SK-N-SH (cell line): Measurements from ENCODE around the gene PDE4D. TPM values are rescaled to one million over a fixed set of nuclear protein-coding genes. Genes with fewer than 3 reads are reported as not detected.

Experiments
- CTCF ChIA-PET: fragments of 300-600, 350-600 bp; formaldehyde crosslinking; extraction: SDS; loops from one replicate; lab custom pipeline; 2021; lab: Yijun Ruan, JAX
- POLR2A ChIA-PET: fragments of 350-600 bp; sonication (Branson Sonifier 250); formaldehyde crosslinking; extraction: SDS; loops from one replicate; lab custom pipeline; 2020; ENCODE audit warnings: antibody characterized with exemption, inconsistent platforms; lab: Yijun Ruan, JAX
- DNase-seq: peaks from one replicate; pipeline ENCODE4 v3.0.0; 2012
- H2AFZ ChIP-seq: fragments of 200-600 bp; sonication (generic); 2 replicates; pipeline ENCODE4 v1.8.1; 2016; ENCODE audit warnings: antibody characterized with exemption, mild to moderate bottlenecking, low read depth
- H3F3A ChIP-seq: fragments of 200-600 bp; sonication (generic); replicated peaks from 2 replicates; pipeline ENCODE3; 2016; ENCODE audit warnings: antibody characterized with exemption, mild to moderate bottlenecking; ENCODE audit not compliant: insufficient read depth
- H3K27ac ChIP-seq, 2 experiments: fragments of 200-500 bp in 1 of 2; fragments of 200-600 bp in 1 of 2; sonication (Bioruptor generic) in 1 of 2; sonication (generic), shearing (Covaris generic) in 1 of 2; 2 replicates each; pipeline versions ENCODE4 v1.5.1 to v1.6.1; 2014 to 2016; ENCODE audit warnings: low read depth in 2 of 2, inconsistent platforms in 1 of 2, low read length in 1 of 2, mild to moderate bottlenecking in 1 of 2, mixed read lengths in 1 of 2
- H3K27me3 ChIP-seq: fragments of 200-600 bp; sonication (generic), shearing (Covaris generic); 2 replicates; pipeline ENCODE4 v1.6.1; 2016; ENCODE audit warnings: mixed run types; ENCODE audit not compliant: insufficient read depth
- H3K36me3 ChIP-seq, 2 experiments: fragments of 200-500 bp in 1 of 2; fragments of 200-600 bp in 1 of 2; sonication (Bioruptor generic) in 1 of 2; sonication (generic) in 1 of 2; replicated peaks in 1 of 2; 2 replicates each; pipeline versions ENCODE3 to v1.5.1; 2014 to 2016; ENCODE audit warnings: low read length in 1 of 2, mild to moderate bottlenecking in 1 of 2; ENCODE audit not compliant: insufficient read depth in 2 of 2, control insufficient read depth in 1 of 2
- H3K4me1 ChIP-seq, 2 experiments: fragments of 200-500 bp in 1 of 2; fragments of 200-600 bp in 1 of 2; sonication (Bioruptor generic) in 1 of 2; sonication (generic), shearing (Covaris generic) in 1 of 2; 2 replicates each; pipeline versions ENCODE4 v1.5.1 to v1.6.1; 2014 to 2016; ENCODE audit warnings: low read depth in 1 of 2, low read length in 1 of 2, mixed run types in 1 of 2; ENCODE audit not compliant: insufficient read depth in 2 of 2, control insufficient read depth in 1 of 2
- H3K4me2 ChIP-seq: fragments of 200-600 bp; sonication (generic), shearing (Covaris generic); 2 replicates; pipeline ENCODE4 v1.6.1; 2017; ENCODE audit warnings: mixed run types
- H3K4me3 ChIP-seq, 2 experiments: fragments of 200-500 bp in 1 of 2; fragments of 200-600 bp in 1 of 2; sonication (Bioruptor generic) in 1 of 2; sonication (generic), shearing (Covaris generic) in 1 of 2; 2 replicates each; pipeline versions ENCODE4 v1.5.1 to v1.8.1; 2014 to 2016; ENCODE audit warnings: low read depth in 2 of 2, inconsistent platforms in 1 of 2, low read length in 1 of 2, mild to moderate bottlenecking in 1 of 2, mixed read lengths in 1 of 2, moderate library complexity in 1 of 2
- H3K79me2 ChIP-seq: fragments of 200-600 bp; sonication (generic); 2 replicates; pipeline ENCODE4 v1.8.1; 2017; ENCODE audit warnings: mild to moderate bottlenecking; ENCODE audit not compliant: insufficient read depth
- H3K9ac ChIP-seq: fragments of 200-600 bp; sonication (generic); 2 replicates; pipeline ENCODE4 v1.6.1; 2017; ENCODE audit warnings: mixed run types
- H3K9me2 ChIP-seq: fragments of 200-600 bp; sonication (generic); 2 replicates; pipeline ENCODE4 v1.6.1; 2017; ENCODE audit warnings: mixed run types
- H3K9me3 ChIP-seq: fragments of 200-600 bp; sonication (generic); 2 replicates; pipeline ENCODE4 v1.6.1; 2017; ENCODE audit warnings: mixed run types, mild to moderate bottlenecking, moderate library complexity
- H4K20me1 ChIP-seq: fragments of 200-600 bp; sonication (generic); 2 replicates; pipeline ENCODE4 v1.6.1; 2017; ENCODE audit warnings: mild to moderate bottlenecking, mixed run types; ENCODE audit not compliant: insufficient read depth
- FOSL2 ChIP-seq: IDR thresholded peaks from 2 replicates; pipeline ENCODE4 v1.4.0; 2012; ENCODE audit warnings: low read depth, mild to moderate bottlenecking, moderate library complexity, borderline replicate concordance
- FOXJ3 ChIP-seq: sonication (generic); formaldehyde crosslinking; IDR thresholded peaks from 2 replicates; pipeline ENCODE4 v1.5.1; 2020; ENCODE audit warnings: mild to moderate bottlenecking, missing genetic modification reagents
- FOXM1 ChIP-seq: IDR thresholded peaks from 2 replicates; pipeline ENCODE4 v1.4.0; 2012; ENCODE audit warnings: low read depth, mild to moderate bottlenecking
- GABPA ChIP-seq: IDR thresholded peaks from 2 replicates; pipeline ENCODE4 v1.4.0; 2012; ENCODE audit warnings: low read depth, mild to moderate bottlenecking
- GATA2 ChIP-seq: sonication (generic); formaldehyde crosslinking; IDR thresholded peaks from 2 replicates; pipeline ENCODE4 v1.5.0; 2020; ENCODE audit warnings: mild to moderate bottlenecking, missing genetic modification reagents
- IRF3 ChIP-seq: fragments of 150-350 bp; IDR thresholded peaks from 2 replicates; pipeline ENCODE4 v1.6.1; 2016; ENCODE audit warnings: mild to moderate bottlenecking, low read depth, low read length
- MEF2A ChIP-seq: IDR thresholded peaks from 2 replicates; pipeline ENCODE4 v1.4.0; 2012; ENCODE audit warnings: low read depth, borderline replicate concordance
- MXI1 ChIP-seq: IDR thresholded peaks from 2 replicates; pipeline ENCODE4 v1.6.1; 2012; ENCODE audit warnings: mild to moderate bottlenecking, low read depth, low read length, improper control_type of control experiment
- RAD21 ChIP-seq: IDR thresholded peaks from 2 replicates; pipeline ENCODE4 v1.6.1; 2012; ENCODE audit warnings: mild to moderate bottlenecking, low read length
- REST ChIP-seq: IDR thresholded peaks from 2 replicates; pipeline ENCODE4 v1.6.1; 2012; ENCODE audit warnings: mild to moderate bottlenecking, low read depth, low read length, moderate library complexity
- RXRA ChIP-seq: IDR thresholded peaks from 2 replicates; pipeline ENCODE4 v1.4.0; 2012; ENCODE audit warnings: low read depth, mild to moderate bottlenecking, borderline replicate concordance
- TAF1 ChIP-seq: IDR thresholded peaks from 2 replicates; pipeline ENCODE4 v1.6.1; 2012; ENCODE audit warnings: low read depth, mild to moderate bottlenecking, low read length, moderate library complexity, borderline replicate concordance
- TEAD4 ChIP-seq: IDR thresholded peaks from 2 replicates; pipeline ENCODE4 v1.4.0; 2012; ENCODE audit warnings: mild to moderate bottlenecking, borderline replicate concordance; ENCODE audit not compliant: insufficient read depth
- WGBS: methylation state at CpG from one replicate; pipeline ENCODE4 v1.1.6; 2017; ENCODE audit warnings: low lambda C conversion rate; 5-methylcytosine and 5-hydroxymethylcytosine counted together
- polyA plus RNA-seq, 3 experiments: library from polyadenylated mRNA; depleted of rRNA; stranded (reverse); fragments of >200 nt; gene quantifications; 2 replicates each; pipeline ENCODE4 v1.2.3, GENCODE V29; 2012
- TF ChIP-seq, protein P1 (sequence below): IDR thresholded peaks from 2 replicates; pipeline ENCODE4; 2012
- TF ChIP-seq, protein P2 (sequence below): IDR thresholded peaks from 2 replicates; pipeline ENCODE4 v1.4.0; 2012; ENCODE audit warnings: low read depth

PDE4D gene
- polyA plus RNA-seq, 1 of the 3 experiments (the other 2 are of a cell fraction): 2.4 TPM

DNA sequence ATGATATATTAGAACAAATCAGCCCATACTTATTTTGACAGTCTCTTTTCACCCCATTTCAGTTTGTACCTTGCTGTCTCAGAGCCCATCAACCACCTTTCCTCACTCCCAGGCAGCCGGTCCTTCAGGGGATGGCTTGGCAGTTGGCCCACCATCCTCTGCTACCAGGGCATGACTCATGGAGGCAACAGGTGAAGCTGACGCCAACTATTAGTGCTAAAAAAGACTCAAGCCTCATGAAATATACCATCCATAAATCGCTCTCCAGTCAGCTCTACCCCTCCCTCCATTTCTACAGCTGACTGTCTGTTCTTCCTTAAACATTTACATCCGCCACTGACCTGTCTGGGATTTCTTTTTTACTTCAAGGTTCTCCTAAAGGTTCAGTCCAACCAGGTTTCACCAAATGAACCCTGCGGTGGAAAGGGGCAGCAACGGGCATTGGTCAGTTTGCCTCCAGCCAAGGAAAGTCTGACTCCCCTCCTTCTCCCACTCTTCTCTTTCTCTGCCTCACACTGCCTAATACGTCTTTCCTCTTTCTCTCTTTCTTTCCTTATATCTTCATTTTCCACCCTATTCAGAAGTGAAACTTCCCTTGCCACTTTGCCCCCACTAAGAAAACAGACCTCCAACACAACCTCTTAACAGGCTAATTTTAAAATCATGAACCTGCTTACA is 871.5 kb downstream of the PDE4D start:
- no peaks in the 10 kb centered on the region for H3K36me3 ChIP-seq
- peaks cover 0 to 3% of the 10 kb centered on the region in 2 experiments; a peak in 1 of 4 replicates for H3K4me1 ChIP-seq
- no peaks in the 10 kb centered on the region for H3F3A ChIP-seq
- POLR2A ChIA-PET: no interaction called here
- H3K4me2 ChIP-seq: no peak overlapping the region
- CTCF ChIA-PET: interaction anchor here (1.4 to 1.8 kb wide), 2 partner anchors 151 to 152 kb away, joined by 3 to 10 read pairs; no protein-coding TSS in a partner anchor
- no peaks in the 10 kb centered on the region for H3K9me2 ChIP-seq
- no peaks in the 10 kb centered on the region for H3K79me2 ChIP-seq
- H3K27me3 ChIP-seq: no peaks in the 10 kb centered on the region
- no peak overlapping the region for H3K27ac ChIP-seq
- H3K9ac ChIP-seq: no peak overlapping the region
- H3K4me3 ChIP-seq: no peak overlapping the region
- DNase-seq: no peak
- H2AFZ ChIP-seq: no peak overlapping the region
- 77% methylated on average over 7 of the region's 7 CpGs for WGBS
- H4K20me1 ChIP-seq: no peaks in the 10 kb centered on the region
- H3K9me3 ChIP-seq: no peaks in the 10 kb centered on the region
- TF ChIP-seq REST (no peak), MEF2A (no peak), RAD21 (no peak), RXRA (no peak), FOXJ3 (CRISPR knock-in tag) (no peak), FOSL2 (0 out of 2 replicates have a peak, but pooled peaks have one; percentile 24), FOXM1 (no peak), MXI1 (no peak), IRF3 (no peak), TEAD4 (no peak), GATA2 (CRISPR knock-in tag) (no peak), TAF1 (no peak), GABPA (no peak)
- TF ChIP-seq, protein P1, sequence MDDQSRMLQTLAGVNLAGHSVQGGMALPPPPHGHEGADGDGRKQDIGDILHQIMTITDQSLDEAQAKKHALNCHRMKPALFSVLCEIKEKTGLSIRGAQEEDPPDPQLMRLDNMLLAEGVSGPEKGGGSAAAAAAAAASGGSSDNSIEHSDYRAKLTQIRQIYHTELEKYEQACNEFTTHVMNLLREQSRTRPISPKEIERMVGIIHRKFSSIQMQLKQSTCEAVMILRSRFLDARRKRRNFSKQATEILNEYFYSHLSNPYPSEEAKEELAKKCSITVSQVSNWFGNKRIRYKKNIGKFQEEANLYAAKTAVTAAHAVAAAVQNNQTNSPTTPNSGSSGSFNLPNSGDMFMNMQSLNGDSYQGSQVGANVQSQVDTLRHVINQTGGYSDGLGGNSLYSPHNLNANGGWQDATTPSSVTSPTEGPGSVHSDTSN: peak; percentile 25; the same call in 1 of the 2 replicates
- TF ChIP-seq, protein P2, sequence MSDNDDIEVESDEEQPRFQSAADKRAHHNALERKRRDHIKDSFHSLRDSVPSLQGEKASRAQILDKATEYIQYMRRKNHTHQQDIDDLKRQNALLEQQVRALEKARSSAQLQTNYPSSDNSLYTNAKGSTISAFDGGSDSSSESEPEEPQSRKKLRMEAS: no peak
